Skeletal muscle tissue (tissue), 4 donors: ENCODE results near the gene SLC25A6. TPM values are rescaled to one million over a fixed set of nuclear protein-coding genes. Genes with fewer than 3 reads are reported as not detected.

Source experiments
- H3K27ac ChIP-seq: one replicate; pipeline ENCODE4 v1.7.0; 2013; ENCODE audit warnings: mild to moderate bottlenecking, low read depth, low read length, inconsistent platforms
- H3K27me3 ChIP-seq, 3 donors: one replicate each; pipeline ENCODE4 v1.7.0; 2013; ENCODE audit warnings: low read length in 3 of 3; ENCODE audit not compliant: control insufficient read depth in 3 of 3, insufficient read depth in 3 of 3
- H3K36me3 ChIP-seq, 3 donors: one replicate each; pipeline ENCODE4 v1.7.0; 2013; ENCODE audit warnings: low read length in 3 of 3; ENCODE audit not compliant: control insufficient read depth in 3 of 3, insufficient read depth in 3 of 3
- H3K4me1 ChIP-seq, 3 donors: one replicate each; pipeline ENCODE4 v1.7.0; 2013; ENCODE audit warnings: low read length in 3 of 3, mild to moderate bottlenecking in 3 of 3; ENCODE audit not compliant: control insufficient read depth in 3 of 3, insufficient read depth in 3 of 3
- H3K4me3 ChIP-seq, 3 donors: one replicate each; pipeline ENCODE4 v1.7.0; 2013; ENCODE audit warnings: low read length in 3 of 3
- H3K9ac ChIP-seq, 3 donors: one replicate each; pipeline ENCODE4 v1.7.0; 2013; ENCODE audit warnings: low read length in 3 of 3, mild to moderate bottlenecking in 3 of 3, moderate library complexity in 2 of 3, low read depth in 1 of 3
- H3K9me3 ChIP-seq, 3 donors: one replicate each; pipeline ENCODE4 v1.7.0; 2013; ENCODE audit warnings: low read length in 3 of 3; ENCODE audit not compliant: control insufficient read depth in 3 of 3
- total RNA-seq: library from RNA; depleted of rRNA; stranded (reverse); fragments of >200 nt; gene quantifications from one replicate; pipeline ENCODE4 v1.2.3, GENCODE V29; 2014
- donor health status: Osteomylitis.

The SLC25A6 gene
- total RNA-seq, 1 donor from 2014 or later: 185 TPM

DNA sequence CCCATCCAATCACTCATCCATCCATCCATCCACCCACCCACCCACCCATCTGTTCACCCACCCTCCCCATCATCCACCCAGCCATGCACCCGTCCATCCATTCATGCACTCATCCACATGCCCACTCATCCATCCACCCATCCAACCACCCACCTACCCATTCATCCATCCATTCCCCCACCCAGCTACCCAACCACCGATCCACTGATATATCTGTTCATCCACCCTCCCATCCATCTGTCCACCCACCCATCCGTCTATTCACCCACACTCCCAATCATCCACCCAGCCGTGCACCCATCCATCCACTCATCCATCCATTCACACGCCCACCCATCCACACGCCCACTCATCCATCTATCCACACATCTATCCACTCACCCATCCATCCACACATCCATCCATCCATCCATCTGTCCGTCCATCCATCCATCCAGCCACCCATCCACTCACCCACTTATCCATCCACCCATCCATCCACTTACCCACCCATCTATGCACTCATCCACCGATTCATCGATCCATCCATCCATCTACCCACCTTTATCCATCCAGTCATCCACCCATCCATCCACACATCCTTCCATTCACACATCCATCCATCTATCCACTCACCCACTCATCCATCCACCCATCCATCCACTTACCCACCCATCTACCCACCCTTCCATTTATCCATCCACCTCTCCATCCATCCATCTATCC is 32.4 kb upstream of the SLC25A6 start:
- Histone ChIP-seq H3K4me1 (no peaks in the 10 kb centered on the region), H3K36me3 (peaks cover 19 to 28% (median 20%) of the 10 kb centered on the region in 3 donors)

DNA sequence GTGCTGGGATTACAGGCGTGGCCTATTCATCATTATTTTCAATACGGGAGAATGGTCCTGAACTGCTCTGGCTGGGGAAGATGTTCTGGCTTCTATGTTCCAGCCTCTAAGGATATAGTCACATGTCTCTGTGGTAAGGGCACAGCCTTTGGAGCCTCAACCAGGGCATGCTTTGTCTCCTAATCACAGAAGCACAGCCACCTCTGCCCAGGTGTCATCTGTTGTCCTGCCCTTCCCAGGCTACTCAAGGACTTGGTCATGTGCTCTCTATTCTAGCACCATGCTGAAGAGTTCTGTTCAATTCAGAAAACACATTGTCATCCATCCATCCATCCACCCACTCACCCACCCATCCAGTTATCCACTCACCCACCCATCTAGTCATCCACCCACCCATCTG is 31.3 kb upstream of the SLC25A6 start:
- no peak overlapping the region for H3K4me3 ChIP-seq
- H3K36me3 ChIP-seq: peaks cover 24 to 33% (median 26%) of the 10 kb centered on the region in 3 donors
- no peaks in the 10 kb centered on the region for H3K27me3 ChIP-seq
- H3K4me1 ChIP-seq: no peaks in the 10 kb centered on the region
- H3K9ac ChIP-seq: no peak overlapping the region
- peaks cover 3 to 8% (median 5%) of the 10 kb centered on the region in 3 donors for H3K9me3 ChIP-seq
- no peak overlapping the region for H3K27ac ChIP-seq

More for the DNA sequence above, 32.4 kb upstream of the SLC25A6 start:
- Histone ChIP-seq H3K9me3 (peaks cover 3 to 5% (median 4%) of the 10 kb centered on the region in 3 donors), H3K27ac (no peak overlapping the region), H3K27me3 (no peaks in the 10 kb centered on the region), H3K4me3 (no peak overlapping the region), H3K9ac (no peak overlapping the region)

DNA sequence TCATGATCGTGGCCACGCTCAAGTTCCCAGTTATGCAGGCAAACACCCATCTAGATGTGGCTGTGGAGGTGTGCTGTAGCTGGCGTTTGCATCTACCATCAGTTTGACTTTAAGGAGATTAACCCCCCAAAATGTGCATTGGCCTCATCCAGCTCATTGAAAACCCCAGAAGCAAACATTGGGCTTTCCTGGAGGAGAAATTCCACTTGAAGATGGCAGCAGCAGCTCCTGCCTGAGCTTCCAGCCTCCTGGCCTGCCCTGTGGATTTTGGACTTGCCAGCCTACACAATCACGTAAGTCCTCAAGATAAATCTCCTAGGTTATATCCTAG is 30.2 kb upstream of the SLC25A6 start:
- Histone ChIP-seq H3K36me3 (peaks cover 28 to 37% (median 28%) of the 10 kb centered on the region in 3 donors), H3K4me3 (no peak overlapping the region), H3K27ac (no peak overlapping the region), H3K27me3 (no peaks in the 10 kb centered on the region), H3K4me1 (no peaks in the 10 kb centered on the region), H3K9me3 (peaks cover 3 to 9% (median 5%) of the 10 kb centered on the region in 3 donors), H3K9ac (no peak overlapping the region)

DNA sequence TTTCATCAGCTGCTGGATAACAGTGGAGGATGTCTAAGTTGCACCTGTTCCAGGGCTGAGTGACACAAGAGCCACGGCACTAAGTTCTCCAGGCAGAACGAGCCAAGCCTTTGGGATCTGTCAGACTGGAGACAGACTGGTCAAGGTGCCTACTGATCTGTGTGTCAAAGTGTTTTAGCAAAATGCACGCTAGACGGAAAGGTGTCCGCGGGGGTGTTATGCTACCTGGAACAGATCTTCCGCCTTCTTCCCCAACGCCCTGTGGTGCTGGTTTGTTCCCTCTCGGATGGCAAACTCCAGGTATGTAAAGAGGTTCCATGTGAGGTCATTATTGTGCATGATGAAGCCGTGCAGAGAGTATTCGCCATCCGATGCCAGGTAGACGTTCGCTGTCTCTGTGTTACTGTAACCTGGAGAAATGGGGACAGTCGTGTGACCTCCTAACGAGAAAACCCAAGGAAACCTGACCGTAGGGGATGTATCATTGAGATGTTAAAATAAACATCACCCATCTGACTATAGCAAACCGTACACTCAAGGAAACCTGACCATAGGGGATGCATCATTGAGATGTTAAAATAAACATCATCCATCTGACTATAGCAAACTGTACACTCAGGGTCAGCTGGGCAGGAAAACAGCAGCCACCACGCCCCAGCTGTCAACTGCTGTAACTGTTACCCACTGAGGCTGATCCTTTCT is 29.7 kb upstream of the SLC25A6 start:
- Histone ChIP-seq H3K4me3 (no peak overlapping the region), H3K9ac (no peak overlapping the region), H3K9me3 (peaks cover 3 to 9% (median 5%) of the 10 kb centered on the region in 3 donors), H3K27ac (no peak overlapping the region), H3K4me1 (no peaks in the 10 kb centered on the region), H3K27me3 (no peaks in the 10 kb centered on the region), H3K36me3 (peaks cover 28 to 42% (median 31%) of the 10 kb centered on the region in 3 donors)

DNA sequence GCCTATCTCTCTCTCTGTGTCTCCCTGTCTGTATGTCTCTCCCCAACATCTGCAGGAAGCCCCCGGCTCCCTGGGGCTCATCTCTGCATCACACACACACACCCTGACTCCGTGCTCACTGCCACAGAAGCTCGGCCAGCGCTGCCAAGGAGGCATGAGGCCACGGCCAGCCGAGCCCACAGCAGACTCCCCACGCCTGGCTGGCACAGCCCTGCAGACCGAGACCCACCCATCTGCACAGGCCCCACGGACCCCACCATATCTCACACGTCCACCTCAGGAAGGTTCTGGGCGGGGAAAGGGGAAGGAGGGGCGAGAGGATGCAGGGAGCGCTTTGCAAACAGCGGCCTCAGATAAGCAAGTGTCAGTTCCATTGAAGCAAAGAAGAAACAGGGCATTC is 28.5 kb upstream of the SLC25A6 start:
- Histone ChIP-seq H3K9ac (no peak overlapping the region), H3K4me3 (no peak overlapping the region), H3K4me1 (no peaks in the 10 kb centered on the region), H3K9me3 (peaks cover 3 to 9% (median 5%) of the 10 kb centered on the region in 3 donors), H3K27ac (no peak overlapping the region), H3K36me3 (peaks cover 31 to 52% (median 38%) of the 10 kb centered on the region in 3 donors), H3K27me3 (no peaks in the 10 kb centered on the region)

DNA sequence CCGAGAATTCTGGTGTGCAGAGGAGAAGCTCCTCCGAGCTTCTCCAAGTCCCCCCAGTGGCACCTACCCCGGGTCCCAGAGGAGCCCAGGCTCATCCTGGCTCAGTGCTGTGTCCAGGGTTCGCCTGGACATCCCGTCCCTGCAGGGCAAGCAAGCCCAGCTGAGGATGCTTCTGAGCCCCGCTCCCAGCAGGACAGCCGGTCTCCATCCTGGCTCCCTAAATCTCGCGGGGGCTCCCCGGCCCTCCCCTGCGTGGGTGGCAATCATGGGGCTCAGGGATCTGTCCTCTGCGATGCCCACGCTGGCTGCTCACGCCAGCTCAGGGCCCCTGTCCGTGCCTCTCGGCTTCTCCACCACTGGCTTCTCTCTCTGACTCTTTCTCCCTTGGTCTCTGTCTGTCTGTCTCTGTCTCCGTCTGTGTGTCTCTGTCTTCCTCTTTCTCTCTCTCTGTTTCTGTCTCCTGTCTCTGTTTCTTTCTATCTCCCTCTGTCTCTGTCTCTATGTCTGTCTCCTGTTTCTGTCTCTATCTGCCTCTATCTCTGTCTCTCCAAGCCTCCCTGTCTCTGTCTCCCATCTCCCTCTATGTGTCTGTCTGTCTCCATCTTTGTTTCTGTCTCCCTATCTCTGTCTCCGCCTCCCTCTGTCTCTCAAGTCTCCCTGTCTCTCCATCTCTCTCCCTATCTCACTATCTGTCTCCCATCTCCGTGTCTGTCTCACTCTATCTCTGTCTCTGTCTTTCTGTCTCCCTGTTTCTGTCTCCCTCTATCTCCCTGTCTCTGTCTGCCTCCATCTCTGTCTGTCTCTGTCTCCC is 27.8 kb upstream of the SLC25A6 start:
- H3K36me3 ChIP-seq: peaks cover 28 to 48% (median 35%) of the 10 kb centered on the region in 3 donors
- peaks cover 3 to 9% (median 5%) of the 10 kb centered on the region in 3 donors for H3K9me3 ChIP-seq
- no peak overlapping the region for H3K4me3 ChIP-seq
- H3K4me1 ChIP-seq: no peaks in the 10 kb centered on the region
- no peak overlapping the region for H3K27ac ChIP-seq
- no peak overlapping the region for H3K9ac ChIP-seq
- H3K27me3 ChIP-seq: no peaks in the 10 kb centered on the region

DNA sequence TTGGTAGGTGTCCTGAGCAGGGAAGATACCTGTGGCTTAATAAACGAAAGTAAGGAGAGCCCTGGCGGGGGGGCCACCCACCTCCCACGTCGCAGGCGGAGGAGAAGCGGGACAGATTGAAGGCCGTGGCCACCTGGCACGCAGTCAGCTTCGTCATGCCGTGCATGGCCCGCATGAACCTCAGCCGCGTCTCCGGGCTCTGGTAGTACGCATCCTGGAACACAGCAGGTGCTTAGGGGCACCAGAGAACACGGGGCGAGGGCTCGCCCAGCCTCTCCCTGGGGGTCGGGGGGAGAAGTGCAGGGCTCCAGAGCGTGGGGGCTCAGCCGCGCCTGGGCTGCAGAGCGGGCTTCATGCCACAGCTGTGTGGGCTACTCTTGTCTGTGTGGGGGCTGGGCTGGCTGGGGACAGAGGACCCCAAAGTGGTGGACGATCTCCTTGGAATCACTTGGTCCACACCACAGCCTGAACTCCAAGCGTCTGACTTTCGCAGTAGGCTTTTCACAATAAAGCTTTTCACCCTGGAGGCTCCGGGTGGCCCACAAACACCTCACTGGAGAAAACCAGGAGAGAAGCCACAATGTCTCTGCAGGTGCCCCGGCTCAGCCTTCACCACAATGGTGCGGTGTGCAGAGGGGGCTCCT is 27.1 kb upstream of the SLC25A6 start:
- H3K4me1 ChIP-seq: no peaks in the 10 kb centered on the region
- H3K27ac ChIP-seq: no peak overlapping the region
- no peak overlapping the region for H3K9ac ChIP-seq
- peaks cover 30 to 51% (median 35%) of the 10 kb centered on the region in 3 donors for H3K36me3 ChIP-seq
- peaks cover 3 to 9% (median 5%) of the 10 kb centered on the region in 3 donors for H3K9me3 ChIP-seq
- H3K4me3 ChIP-seq: no peak overlapping the region
- H3K27me3 ChIP-seq: no peaks in the 10 kb centered on the region

DNA sequence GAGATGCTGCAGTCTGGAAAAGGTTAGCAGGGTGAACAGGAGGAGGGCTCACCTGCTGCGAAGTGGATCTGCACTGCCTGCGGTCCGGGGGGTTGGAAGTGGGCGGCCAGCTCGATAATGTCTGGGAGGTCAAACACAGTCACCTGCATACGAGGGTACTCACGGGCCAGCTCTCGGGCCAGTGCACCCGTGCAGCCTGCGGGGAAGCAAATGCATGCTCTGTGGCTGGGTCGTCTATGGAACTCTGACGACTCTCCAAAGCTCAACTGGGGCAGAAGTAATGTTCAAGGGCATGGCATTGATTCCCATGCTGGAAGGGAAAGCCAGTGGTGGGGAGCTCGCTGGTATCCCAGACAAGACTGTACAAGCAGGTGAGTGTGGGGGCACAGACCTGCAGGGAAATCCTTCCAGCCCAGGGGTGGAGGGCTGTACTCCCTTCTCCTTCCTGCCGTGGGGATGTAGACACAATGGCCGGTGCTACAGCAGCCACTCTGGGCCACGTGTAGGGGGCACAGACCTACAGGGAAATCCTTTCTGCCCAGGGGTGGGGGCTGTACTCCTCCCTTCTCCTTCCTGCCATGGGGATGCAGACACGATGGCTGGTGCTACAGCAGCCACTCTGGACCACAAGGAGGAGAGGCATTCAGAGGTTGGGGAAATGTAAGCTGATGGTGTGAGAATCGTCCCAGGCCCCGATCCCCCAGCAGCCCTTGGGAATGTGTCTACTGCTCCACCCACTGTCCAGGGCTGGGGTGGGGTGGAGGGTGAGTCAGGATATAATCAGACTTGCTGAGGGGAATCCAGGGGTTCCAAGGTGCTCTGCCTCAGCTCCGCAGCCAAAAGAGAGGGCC is 26.2 kb upstream of the SLC25A6 start:
- H3K27ac ChIP-seq: no peak overlapping the region
- H3K4me3 ChIP-seq: no peak overlapping the region
- H3K9ac ChIP-seq: no peak overlapping the region
- H3K36me3 ChIP-seq: peaks cover 28 to 55% (median 44%) of the 10 kb centered on the region in 3 donors
- H3K4me1 ChIP-seq: no peaks in the 10 kb centered on the region
- H3K9me3 ChIP-seq: peaks cover 3 to 9% (median 5%) of the 10 kb centered on the region in 3 donors
- no peaks in the 10 kb centered on the region for H3K27me3 ChIP-seq
